MCF 10A (cell line): ENCODE results near the gene HMGN3. TPM values are rescaled to one million over a fixed set of nuclear protein-coding genes. Genes with fewer than 3 reads are reported as not detected.
A peak's percentile ranks its signal among the peaks of the same experiment; 100 is the strongest.

ENCODE experiments used
- BruUV-seq: library from RNA; stranded (reverse); fragments of 400-500 nt; replicated peaks from 2 replicates; lab custom pipeline; 2021; lab: Mats Ljungman, UMichigan
- CTCF ChIA-PET: fragments of 300-600 bp; sonication (Branson Sonifier 250); formaldehyde crosslinking; extraction: SDS; loops from one replicate; lab custom pipeline; 2021; ENCODE audit warnings: antibody characterized with exemption, inconsistent platforms; lab: Yijun Ruan, JAX
- POLR2A ChIA-PET: fragments of 300-600, 350-650 bp; sonication (Branson Sonifier 250); formaldehyde crosslinking; extraction: SDS; loops from one replicate; lab custom pipeline; 2020; ENCODE audit warnings: antibody characterized with exemption, inconsistent platforms; lab: Yijun Ruan, JAX
- DNase-seq: peaks from one replicate; pipeline ENCODE4 v3.0.0-alpha.2; 2018; ENCODE audit not compliant: unreplicated experiment
- H3K27ac Mint-ChIP-seq: one replicate; pipeline ENCODE4 v1.8.0; 2022; ENCODE audit warnings: mild to moderate bottlenecking, low read depth, mixed read lengths; ENCODE audit not compliant: unreplicated experiment
- H3K27me3 Mint-ChIP-seq: one replicate; pipeline ENCODE4 v1.8.0; 2022; ENCODE audit warnings: mixed read lengths; ENCODE audit not compliant: insufficient read depth, unreplicated experiment
- H3K36me3 Mint-ChIP-seq: one replicate; pipeline ENCODE4 v1.8.0; 2022; ENCODE audit warnings: mild to moderate bottlenecking, moderate library complexity, mixed read lengths; ENCODE audit not compliant: insufficient read depth, unreplicated experiment
- H3K4me1 Mint-ChIP-seq: one replicate; pipeline ENCODE4 v1.8.0; 2022; ENCODE audit warnings: mixed read lengths; ENCODE audit not compliant: insufficient read depth, unreplicated experiment
- H3K4me3 Mint-ChIP-seq: one replicate; pipeline ENCODE4 v1.8.0; 2022; ENCODE audit warnings: mild to moderate bottlenecking, moderate library complexity, mixed read lengths; ENCODE audit not compliant: unreplicated experiment
- H3K9me3 Mint-ChIP-seq: one replicate; pipeline ENCODE4 v1.8.0; 2022; ENCODE audit warnings: mixed read lengths; ENCODE audit not compliant: unreplicated experiment
- intact Hi-C: fragments of 100-400 bp; cut with micrococcal nuclease; formaldehyde crosslinking; loops from 2 replicates; pipeline ENCODE4 v1.14.1; 2022
- total RNA-seq: library from RNA; stranded (reverse); gene quantifications from 2 replicates; pipeline ENCODE4 v1.2.3, GENCODE V29; 2022
- TF ChIP-seq, protein P1 (sequence below): fragments of 200-600 bp; IDR thresholded peaks from one replicate; pipeline ENCODE4 v1.8.0; 2022; ENCODE audit warnings: antibody characterized with exemption, mild to moderate bottlenecking; ENCODE audit not compliant: unreplicated experiment

The HMGN3 gene
- total RNA-seq, 1 experiment from 2014 or later: 36.5 TPM

DNA sequence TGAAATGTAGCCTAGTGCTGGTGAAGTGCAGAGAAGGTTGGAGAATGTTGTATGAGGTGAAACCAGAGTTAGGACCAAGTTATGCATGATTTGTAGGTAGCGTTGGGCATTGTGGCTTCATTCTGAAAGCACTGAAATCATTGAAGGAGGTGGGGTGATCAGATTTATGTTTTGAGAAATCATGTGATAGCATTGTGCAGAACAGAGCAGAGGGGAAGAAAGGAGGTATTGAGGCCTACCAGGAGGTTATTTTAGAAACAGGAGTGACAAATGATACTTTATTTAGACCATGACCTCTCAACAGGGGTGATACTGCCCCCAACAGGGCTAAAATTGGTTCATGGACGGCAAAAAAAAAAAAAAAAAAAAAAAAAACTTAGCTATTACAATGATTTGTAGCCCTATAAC lies 15.6 kb upstream of the HMGN3 start:
- CTCF ChIA-PET: interaction anchor here (0.7 kb wide), 1 partner anchor 918 kb away, joined by 5 read pairs; no protein-coding TSS in a partner anchor
- Mint-ChIP-seq H3K4me1 (no peaks in the 10 kb centered on the region), H3K36me3 (peaks cover 6% of the 10 kb centered on the region), H3K27me3 (no peaks in the 10 kb centered on the region), H3K27ac (no peak overlapping the region), H3K4me3 (no peak overlapping the region), H3K9me3 (peaks cover 5% of the 10 kb centered on the region)
- intact Hi-C loops: no loop called here
- TF ChIP-seq, protein P1, sequence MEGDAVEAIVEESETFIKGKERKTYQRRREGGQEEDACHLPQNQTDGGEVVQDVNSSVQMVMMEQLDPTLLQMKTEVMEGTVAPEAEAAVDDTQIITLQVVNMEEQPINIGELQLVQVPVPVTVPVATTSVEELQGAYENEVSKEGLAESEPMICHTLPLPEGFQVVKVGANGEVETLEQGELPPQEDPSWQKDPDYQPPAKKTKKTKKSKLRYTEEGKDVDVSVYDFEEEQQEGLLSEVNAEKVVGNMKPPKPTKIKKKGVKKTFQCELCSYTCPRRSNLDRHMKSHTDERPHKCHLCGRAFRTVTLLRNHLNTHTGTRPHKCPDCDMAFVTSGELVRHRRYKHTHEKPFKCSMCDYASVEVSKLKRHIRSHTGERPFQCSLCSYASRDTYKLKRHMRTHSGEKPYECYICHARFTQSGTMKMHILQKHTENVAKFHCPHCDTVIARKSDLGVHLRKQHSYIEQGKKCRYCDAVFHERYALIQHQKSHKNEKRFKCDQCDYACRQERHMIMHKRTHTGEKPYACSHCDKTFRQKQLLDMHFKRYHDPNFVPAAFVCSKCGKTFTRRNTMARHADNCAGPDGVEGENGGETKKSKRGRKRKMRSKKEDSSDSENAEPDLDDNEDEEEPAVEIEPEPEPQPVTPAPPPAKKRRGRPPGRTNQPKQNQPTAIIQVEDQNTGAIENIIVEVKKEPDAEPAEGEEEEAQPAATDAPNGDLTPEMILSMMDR: no peak
- POLR2A ChIA-PET: no interaction called here
- BruUV-seq: no TSS peak
- peak; percentile 24 for DNase-seq

DNA sequence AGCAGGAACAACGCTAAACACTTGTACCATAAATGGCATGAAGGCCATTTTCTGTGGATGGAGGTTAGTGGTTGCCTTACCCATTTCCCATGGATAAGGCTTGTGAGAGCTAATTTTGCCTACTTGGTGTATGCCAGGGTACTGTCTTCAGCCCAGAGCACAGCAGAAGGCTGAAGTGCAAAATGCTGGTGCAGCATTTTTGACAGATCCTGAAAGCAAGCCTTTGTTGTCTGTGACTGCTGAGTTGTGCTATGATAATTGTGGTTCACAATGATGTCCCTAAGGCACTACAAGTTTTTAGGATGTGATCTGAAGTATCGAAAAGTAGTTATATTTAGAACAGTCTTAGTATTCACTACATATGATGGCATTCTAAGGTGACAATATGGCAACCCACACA lies 14.7 kb upstream of the HMGN3 start:
- Mint-ChIP-seq H3K4me3 (no peak overlapping the region), H3K36me3 (peaks cover 6% of the 10 kb centered on the region), H3K27me3 (no peaks in the 10 kb centered on the region), H3K27ac (no peak overlapping the region), H3K9me3 (peaks cover 5% of the 10 kb centered on the region), H3K4me1 (no peaks in the 10 kb centered on the region)
- BruUV-seq: no TSS peak
- intact Hi-C loops: no loop called here
- no peak for DNase-seq
- POLR2A ChIA-PET: interaction anchor here (0.8 kb wide), 1 partner anchor 12 kb away, joined by 3 read pairs; no protein-coding TSS in a partner anchor
- TF ChIP-seq, protein P1: no peak
- CTCF ChIA-PET: no interaction called here

DNA sequence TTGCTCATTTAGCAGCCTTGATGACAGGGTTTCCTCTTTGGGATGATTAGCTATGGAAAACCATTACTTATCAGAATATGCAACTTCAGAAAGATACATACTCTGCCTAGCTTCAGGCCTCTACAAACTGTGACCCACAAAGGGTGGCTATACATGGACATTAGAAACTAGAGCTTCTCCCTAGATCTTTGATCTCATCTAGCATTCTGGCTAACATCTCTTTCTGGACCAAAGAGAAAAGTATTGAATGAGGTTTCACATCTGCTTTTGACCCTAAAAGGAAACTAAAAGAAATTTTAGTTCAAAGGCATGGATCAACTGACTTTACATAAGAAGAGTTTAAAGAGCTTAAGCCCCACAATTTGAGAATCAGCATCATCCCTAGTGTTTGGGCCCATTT lies 12.4 kb upstream of the HMGN3 start:
- TF ChIP-seq, protein P1: no peak
- H3K9me3 Mint-ChIP-seq: no peaks in the 10 kb centered on the region
- DNase-seq: no peak
- ChIA-PET CTCF (no interaction called here), POLR2A (interaction anchor here (1.0 kb wide), 1 partner anchor 60 kb away, joined by 3 read pairs; no protein-coding TSS in a partner anchor)
- H3K27ac Mint-ChIP-seq: no peak overlapping the region
- H3K4me1 Mint-ChIP-seq: no peaks in the 10 kb centered on the region
- BruUV-seq: no TSS peak
- intact Hi-C loops: no loop called here
- no peak overlapping the region for H3K4me3 Mint-ChIP-seq
- H3K27me3 Mint-ChIP-seq: no peaks in the 10 kb centered on the region
- H3K36me3 Mint-ChIP-seq: peaks cover 6% of the 10 kb centered on the region

DNA sequence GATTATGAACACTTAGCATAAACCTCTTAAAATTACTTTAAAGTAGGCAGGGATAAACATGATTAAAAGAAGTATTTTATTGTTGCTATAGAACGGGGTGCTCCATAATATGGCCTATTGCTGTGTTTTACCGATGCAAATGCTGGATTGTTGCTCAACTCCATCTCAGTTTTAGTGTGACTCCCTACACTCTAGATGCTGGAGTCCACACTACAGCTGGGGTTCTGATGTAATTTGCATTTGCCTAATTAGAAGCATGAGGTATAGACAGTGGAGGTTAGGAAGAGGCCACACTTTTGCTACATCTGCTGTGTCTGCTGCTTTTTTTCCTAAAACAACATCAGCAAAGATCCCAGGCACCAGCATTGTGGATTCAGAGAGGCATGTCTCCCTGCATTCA lies 6.7 kb upstream of the HMGN3 start:
- intact Hi-C loops: no loop called here
- CTCF ChIA-PET: interaction anchor here (0.5 to 1.3 kb wide), 4 partner anchors 55 to 225 kb away, joined by 3 to 4 read pairs (median 3); no protein-coding TSS in a partner anchor
- no peak overlapping the region for H3K27ac Mint-ChIP-seq
- H3K36me3 Mint-ChIP-seq: no peaks in the 10 kb centered on the region
- BruUV-seq: no TSS peak
- no peak overlapping the region for H3K4me3 Mint-ChIP-seq
- POLR2A ChIA-PET: interaction anchor here (1.2 to 5.9 kb wide), 3 partner anchors 163 to 232 kb away, joined by 3 to 39 read pairs (median 16); partner anchors contain the start of gene PHIP
- peaks cover 33% of the 10 kb centered on the region for H3K4me1 Mint-ChIP-seq
- TF ChIP-seq, protein P1: no peak
- H3K9me3 Mint-ChIP-seq: no peaks in the 10 kb centered on the region
- DNase-seq: no peak
- no peaks in the 10 kb centered on the region for H3K27me3 Mint-ChIP-seq
